Left ventricle myocardium inferior (tissue), 1 donor: ENCODE measurements around the gene DCTPP1. TPM values are rescaled to one million over a fixed set of nuclear protein-coding genes. Genes with fewer than 3 reads are reported as not detected.

Source experiments
- DNase-seq: peaks from one replicate; pipeline ENCODE4 v3.0.0-alpha.2; 2020
- H3K27ac ChIP-seq: fragments of 200-600 bp; replicated peaks from 2 replicates; pipeline ENCODE4 v1.8.0; 2021
- H3K27me3 ChIP-seq: fragments of 200-600 bp; 2 replicates; pipeline ENCODE4 v1.8.0; 2021; ENCODE audit warnings: low read depth
- H3K36me3 ChIP-seq: fragments of 200-600 bp; 2 replicates; pipeline ENCODE4 v1.8.0; 2021
- H3K4me1 ChIP-seq: fragments of 200-600 bp; 2 replicates; pipeline ENCODE4 v1.8.0; 2021
- H3K4me3 ChIP-seq: fragments of 200-600 bp; 2 replicates; pipeline ENCODE4 v1.8.0; 2021; ENCODE audit warnings: mild to moderate bottlenecking, moderate library complexity
- H3K9me3 ChIP-seq: fragments of 200-600 bp; replicated peaks from 2 replicates; pipeline ENCODE4 v1.8.0; 2021
- CTCF ChIP-seq: fragments of 200-600 bp; IDR thresholded peaks from 2 replicates; pipeline ENCODE4 v1.8.0; 2021; ENCODE audit warnings: antibody characterized with exemption, mild to moderate bottlenecking, borderline replicate concordance
- intact Hi-C: fragments of 100-400 bp; cut with micrococcal nuclease; formaldehyde crosslinking; loops from one replicate; pipeline ENCODE4 v1.11.0; 2022
- total RNA-seq: library from RNA; stranded (reverse); fragmentation: NEBNext Ultra II Directional; extraction: Animal tissue kit (Norgen Biotek cat#: 25700); gene quantifications from one replicate; pipeline ENCODE4 v1.2.1, GENCODE V29; 2021
- donor health status: DM: no; HTN: yes; CAD: no; lungs with severe emphysema.

The DCTPP1 gene
- total RNA-seq, 1 donor from 2014 or later, result 31.9 TPM

- peaks cover 72% of the 10 kb centered on the region for H3K27me3 ChIP-seq
- H3K27ac ChIP-seq, result no peak overlapping the region
- no peaks in the 10 kb centered on the region for H3K4me1 ChIP-seq
- intact Hi-C loops, result no loop called here
- no peak for DNase-seq
- TF ChIP-seq CTCF, result no peak
- H3K36me3 ChIP-seq, result no peaks in the 10 kb centered on the region
- no peaks in the 10 kb centered on the region for H3K9me3 ChIP-seq
- no peak overlapping the region for H3K4me3 ChIP-seq
Measured at GRCh38 chr16:30474074-30474452, 44.2 kb upstream of the DCTPP1 start.

DNA sequence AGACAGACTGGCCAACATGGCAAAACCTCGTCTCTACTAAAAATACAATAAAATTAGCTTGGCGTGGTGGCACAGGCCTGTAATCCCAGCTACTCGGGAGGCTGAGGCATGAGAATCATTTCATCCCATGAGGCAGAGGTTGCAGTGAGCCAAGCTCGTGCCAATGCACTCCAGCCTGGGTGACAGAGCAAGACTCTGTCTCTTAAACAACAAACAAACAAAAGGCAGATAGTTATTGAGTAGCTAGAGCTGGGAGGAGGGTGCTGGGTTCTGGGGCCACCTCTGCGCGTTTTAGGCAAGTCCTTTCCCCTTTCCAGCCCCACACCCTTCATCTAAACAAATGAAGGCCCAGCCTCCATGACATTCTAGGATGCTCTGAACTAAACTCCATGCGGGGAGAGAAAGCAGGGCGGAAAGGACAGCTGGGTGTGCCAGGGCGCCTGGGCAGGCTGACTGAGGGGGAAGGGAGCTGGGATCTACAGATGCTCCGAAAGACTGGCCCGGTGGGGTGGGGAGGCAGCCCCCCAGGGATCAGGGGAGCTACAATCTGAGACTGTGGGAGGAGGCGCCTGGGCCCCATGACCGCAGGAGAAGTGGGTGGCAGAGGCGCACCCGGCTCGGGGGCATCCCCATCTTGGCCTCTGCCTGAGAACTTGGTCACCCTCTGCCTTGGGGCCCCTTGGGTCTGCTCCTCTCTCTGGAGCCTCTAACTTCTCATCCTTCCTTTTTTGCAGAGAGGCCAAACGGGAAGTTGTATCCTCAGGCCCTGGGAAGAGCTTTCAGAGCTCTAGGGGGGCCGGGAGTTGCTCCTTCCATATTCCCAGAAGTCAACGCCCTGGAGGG is 43.6 kb upstream of the DCTPP1 start:
- Histone ChIP-seq H3K4me1 (no peaks in the 10 kb centered on the region), H3K36me3 (no peaks in the 10 kb centered on the region), H3K27ac (no peak overlapping the region), H3K4me3 (peak overlapping the region; percentile 2), H3K27me3 (peaks cover 72% of the 10 kb centered on the region), H3K9me3 (no peaks in the 10 kb centered on the region)
- DNase-seq, result no peak
- no peak for TF ChIP-seq CTCF
- intact Hi-C loops, result no loop called here

GRCh38 chr16:30472328-30472942 is 42.6 kb upstream of the DCTPP1 start, which contains the start of gene ITGAL:
Gene ITGAL, plus strand, starts transcription at chr16:30472742. Its CDS starts 96 bp downstream, at chr16:30472838.
- H3K36me3 ChIP-seq, result no peaks in the 10 kb centered on the region
- peak within 1 kb of the TSS; percentile 2 for H3K4me3 ChIP-seq
- no peak within 1 kb of the TSS for H3K27ac ChIP-seq
- intact Hi-C loops, result no loop called here
- no peaks in the 10 kb centered on the region for H3K9me3 ChIP-seq
- TF ChIP-seq CTCF, result no peak
- no peaks in the 10 kb centered on the region for H3K4me1 ChIP-seq
- DNase-seq, result peak; percentile 27
- peaks cover 69% of the 10 kb centered on the region for H3K27me3 ChIP-seq

DNA sequence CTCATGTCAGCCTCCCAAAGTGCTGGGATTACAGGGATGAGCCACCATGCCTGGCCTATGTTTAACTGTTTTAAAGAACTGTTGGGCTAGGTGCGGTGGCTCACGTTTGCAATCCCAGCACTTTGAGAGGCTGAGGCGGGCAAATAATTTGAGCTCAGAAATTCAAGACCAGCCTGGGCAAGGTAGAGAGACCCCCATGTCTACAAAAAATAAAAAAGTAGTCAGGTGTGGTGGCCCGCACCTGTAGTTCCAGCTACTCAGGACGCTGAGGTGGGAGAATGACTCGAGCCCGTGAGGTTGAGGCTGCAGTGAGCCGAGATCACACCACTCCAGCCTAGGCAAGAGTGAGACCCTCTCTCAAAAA is 40.8 kb upstream of the DCTPP1 start:
- Histone ChIP-seq H3K27ac (no peak overlapping the region), H3K4me3 (no peak overlapping the region), H3K27me3 (peaks cover 51% of the 10 kb centered on the region), H3K4me1 (no peaks in the 10 kb centered on the region), H3K9me3 (no peaks in the 10 kb centered on the region), H3K36me3 (no peaks in the 10 kb centered on the region)
- intact Hi-C loops, result no loop called here
- no peak for TF ChIP-seq CTCF
- DNase-seq, result no peak

- Histone ChIP-seq H3K4me3 (no peak overlapping the region), H3K9me3 (no peaks in the 10 kb centered on the region), H3K27me3 (peaks cover 46% of the 10 kb centered on the region), H3K4me1 (no peaks in the 10 kb centered on the region), H3K27ac (no peak overlapping the region), H3K36me3 (no peaks in the 10 kb centered on the region)
- intact Hi-C loops, result no loop called here
- DNase-seq, result no peak
- TF ChIP-seq CTCF, result no peak
Measured at GRCh38 chr16:30470170-30470512, 40.3 kb upstream of the DCTPP1 start.
